RWPE2 (cell line): Measurements from ENCODE around the gene ANXA2R.
A peak's percentile ranks its signal among the peaks of the same experiment; 100 is the strongest.

ENCODE experiments used
- ATAC-seq: fragments of 200-7000 bp; cut with Tn5 transposase; 3 replicates; pipeline ENCODE4 v1.9.1; 2021; ENCODE audit warnings: low read depth
- DNase-seq: peaks from one replicate; pipeline ENCODE4 v3.0.0-alpha.2; 2020; ENCODE audit warnings: low spot score
- H3K27ac ChIP-seq: fragments of 450-650 bp; 2 replicates; pipeline ENCODE4 v1.5.1; 2017; ENCODE audit warnings: mild to moderate bottlenecking; ENCODE audit not compliant: poor library complexity, severe bottlenecking
- H3K27me3 ChIP-seq: fragments of 250-450 bp; sonication (Bioruptor Pico); 2 replicates; pipeline ENCODE4 v1.5.1; 2021; ENCODE audit warnings: mild to moderate bottlenecking, moderate library complexity; ENCODE audit not compliant: insufficient read depth, poor library complexity, severe bottlenecking
- H3K36me3 ChIP-seq: fragments of 250-450 bp; sonication (Bioruptor Pico); 2 replicates; pipeline ENCODE4 v1.5.1; 2020; ENCODE audit warnings: low read depth, mild to moderate bottlenecking, moderate library complexity
- H3K4me1 ChIP-seq: fragments of 250-450 bp; sonication (Bioruptor Pico); 2 replicates; pipeline ENCODE4 v1.5.1; 2021; ENCODE audit warnings: mild to moderate bottlenecking, moderate library complexity; ENCODE audit not compliant: insufficient read depth, poor library complexity, severe bottlenecking
- H3K4me3 ChIP-seq: fragments of 250-450 bp; sonication (Bioruptor Pico); 2 replicates; pipeline ENCODE4 v1.5.1; 2021; ENCODE audit warnings: mild to moderate bottlenecking, moderate library complexity; ENCODE audit not compliant: severe bottlenecking
- H3K9me3 ChIP-seq: fragments of 250-450 bp; sonication (Bioruptor Pico); 2 replicates; pipeline ENCODE4 v1.5.1; 2021; ENCODE audit warnings: mild to moderate bottlenecking, moderate library complexity; ENCODE audit not compliant: severe bottlenecking
- TF ChIP-seq, protein P1 (sequence below): fragments of 450-650 bp; IDR thresholded peaks from one replicate; pipeline ENCODE4 v1.5.1; 2017; ENCODE audit warnings: mild to moderate bottlenecking, moderate library complexity; ENCODE audit not compliant: poor library complexity, severe bottlenecking

The ANXA2R gene

DNA sequence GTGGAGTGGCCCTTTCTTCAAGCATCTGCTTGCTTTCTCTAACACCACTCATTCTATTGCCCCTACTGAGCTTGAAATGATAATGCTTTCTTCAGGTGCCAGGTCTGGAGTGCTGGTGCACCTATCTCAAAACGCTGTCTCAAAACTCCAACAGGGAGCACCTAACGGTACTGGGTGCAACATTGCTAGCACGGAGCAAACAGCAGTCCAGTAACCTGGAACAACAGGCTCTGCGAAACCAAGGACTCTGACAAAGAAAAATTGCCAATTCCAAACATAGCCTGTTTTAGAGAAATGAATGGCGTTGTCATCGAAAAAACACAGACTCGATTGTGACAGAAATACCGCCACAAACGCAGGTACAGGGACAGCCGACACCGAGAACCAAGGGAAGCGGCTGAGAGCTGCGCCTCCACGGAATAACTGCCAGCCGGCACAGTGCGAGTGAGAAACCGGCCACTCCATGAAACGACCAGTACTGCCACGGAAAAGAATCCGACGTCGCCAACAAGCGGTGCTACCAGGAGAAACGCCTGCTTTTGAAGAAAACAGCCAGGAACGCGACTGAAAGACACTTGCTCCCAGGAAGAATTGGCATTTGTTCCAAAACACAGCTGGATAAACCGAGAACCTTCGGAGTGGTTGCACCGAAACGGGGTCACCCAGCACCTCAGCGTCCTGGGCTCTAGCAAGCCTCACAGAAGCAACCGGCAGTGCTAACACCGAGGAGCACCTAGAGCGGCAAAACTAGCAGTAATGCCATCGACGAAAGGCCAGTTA lies 3.1 kb downstream of the ANXA2R start:
- TF ChIP-seq, protein P1, sequence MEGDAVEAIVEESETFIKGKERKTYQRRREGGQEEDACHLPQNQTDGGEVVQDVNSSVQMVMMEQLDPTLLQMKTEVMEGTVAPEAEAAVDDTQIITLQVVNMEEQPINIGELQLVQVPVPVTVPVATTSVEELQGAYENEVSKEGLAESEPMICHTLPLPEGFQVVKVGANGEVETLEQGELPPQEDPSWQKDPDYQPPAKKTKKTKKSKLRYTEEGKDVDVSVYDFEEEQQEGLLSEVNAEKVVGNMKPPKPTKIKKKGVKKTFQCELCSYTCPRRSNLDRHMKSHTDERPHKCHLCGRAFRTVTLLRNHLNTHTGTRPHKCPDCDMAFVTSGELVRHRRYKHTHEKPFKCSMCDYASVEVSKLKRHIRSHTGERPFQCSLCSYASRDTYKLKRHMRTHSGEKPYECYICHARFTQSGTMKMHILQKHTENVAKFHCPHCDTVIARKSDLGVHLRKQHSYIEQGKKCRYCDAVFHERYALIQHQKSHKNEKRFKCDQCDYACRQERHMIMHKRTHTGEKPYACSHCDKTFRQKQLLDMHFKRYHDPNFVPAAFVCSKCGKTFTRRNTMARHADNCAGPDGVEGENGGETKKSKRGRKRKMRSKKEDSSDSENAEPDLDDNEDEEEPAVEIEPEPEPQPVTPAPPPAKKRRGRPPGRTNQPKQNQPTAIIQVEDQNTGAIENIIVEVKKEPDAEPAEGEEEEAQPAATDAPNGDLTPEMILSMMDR = no peak
- no peaks in the 10 kb centered on the region for H3K9me3 ChIP-seq
- DNase-seq = no peak
- H3K27me3 ChIP-seq = no peaks in the 10 kb centered on the region
- no peak for ATAC-seq
- peaks cover 8% of the 10 kb centered on the region for H3K4me1 ChIP-seq
- H3K4me3 ChIP-seq = no peak overlapping the region
- no peak overlapping the region for H3K27ac ChIP-seq
- no peaks in the 10 kb centered on the region for H3K36me3 ChIP-seq

DNA sequence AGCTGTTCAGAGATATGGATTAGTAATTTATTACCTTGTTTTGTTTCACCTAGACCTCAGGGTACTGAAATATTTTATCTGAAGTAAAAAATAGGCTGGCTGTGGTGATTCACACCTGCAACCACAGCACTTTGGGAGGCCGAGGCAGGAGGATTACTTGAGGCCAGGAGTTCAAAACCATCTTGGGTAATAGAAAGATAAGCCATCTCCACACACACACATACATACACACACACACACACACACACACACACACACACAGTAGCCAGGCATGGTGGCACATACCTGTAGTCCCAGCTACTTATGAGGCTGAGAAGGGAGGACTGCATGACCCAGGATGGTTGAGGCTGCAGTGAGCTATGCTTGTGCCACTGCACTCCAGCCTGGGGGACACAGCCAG lies 3.7 kb downstream of the ANXA2R start:
- TF ChIP-seq, protein P1 = no peak
- no peaks in the 10 kb centered on the region for H3K36me3 ChIP-seq
- no peak overlapping the region for H3K4me3 ChIP-seq
- no peaks in the 10 kb centered on the region for H3K9me3 ChIP-seq
- DNase-seq (no peak), ATAC-seq (no peak)
- H3K4me1 ChIP-seq = peaks cover 8% of the 10 kb centered on the region
- no peak overlapping the region for H3K27ac ChIP-seq
- no peaks in the 10 kb centered on the region for H3K27me3 ChIP-seq

DNA sequence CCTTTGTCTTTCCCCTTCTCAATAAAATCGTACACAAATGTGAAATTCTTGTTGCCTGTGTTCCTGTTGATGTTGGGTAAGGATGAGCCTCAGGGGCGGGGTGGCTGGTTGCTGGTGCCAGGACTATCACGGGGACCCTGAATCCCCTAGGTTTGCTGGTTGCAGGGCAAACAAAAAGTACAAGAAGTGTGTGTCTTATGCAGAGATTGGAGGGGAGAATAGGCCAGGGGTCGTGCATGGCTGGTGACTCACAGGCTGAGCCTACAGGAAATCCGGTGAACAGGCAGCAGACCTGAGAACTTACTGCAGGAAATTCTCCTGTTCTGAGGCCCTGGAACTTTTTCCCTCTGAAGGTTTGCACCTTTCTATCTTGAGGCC lies 5.5 kb downstream of the ANXA2R start:
- no peaks in the 10 kb centered on the region for H3K36me3 ChIP-seq
- H3K9me3 ChIP-seq = no peaks in the 10 kb centered on the region
- TF ChIP-seq, protein P1 = no peak
- no peaks in the 10 kb centered on the region for H3K27me3 ChIP-seq
- H3K4me1 ChIP-seq = peaks cover 8% of the 10 kb centered on the region
- H3K4me3 ChIP-seq = no peak overlapping the region
- DNase-seq (no peak), ATAC-seq (peak; percentile 48; the same call in 2 of the 3 replicates)
- H3K27ac ChIP-seq = peak overlapping the region; percentile 21

DNA sequence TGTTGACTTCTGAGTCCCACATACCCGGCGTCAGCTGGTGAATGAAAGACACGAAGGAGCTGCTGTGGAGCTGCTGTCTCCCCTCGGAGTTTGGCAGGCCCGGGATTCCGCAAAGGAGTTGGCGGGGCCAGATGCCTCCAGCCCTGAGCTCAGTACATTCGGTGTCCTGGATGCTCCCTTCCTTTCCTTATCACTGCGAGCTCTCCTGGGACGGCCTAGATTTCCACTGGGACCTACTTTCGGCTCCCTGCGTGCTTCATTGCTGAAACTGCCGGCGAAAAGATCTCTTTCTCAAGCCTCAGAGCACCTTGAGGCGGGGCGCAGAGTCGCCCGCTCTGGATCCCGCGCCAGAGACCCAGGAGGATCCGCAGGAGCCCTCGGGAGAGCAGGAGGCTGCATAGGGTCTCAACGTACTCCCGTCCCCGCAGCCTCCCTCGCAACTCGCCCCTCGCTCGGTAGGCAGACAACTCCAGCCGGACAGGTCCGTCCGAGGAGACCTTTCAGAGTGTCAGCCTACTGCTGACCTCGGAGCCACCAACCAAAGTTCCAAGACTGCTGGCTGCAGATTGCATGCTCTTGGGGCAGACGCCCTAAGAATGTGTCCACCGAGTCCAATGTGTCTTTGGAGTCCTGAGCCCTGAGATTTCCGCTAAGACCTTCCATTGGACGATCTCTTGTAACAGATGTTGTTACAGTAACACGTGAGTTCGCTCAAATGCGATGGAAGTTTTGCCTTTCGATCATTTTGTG lies 6.1 kb downstream of the ANXA2R start:
- DNase-seq (no peak), ATAC-seq (no peak)
- TF ChIP-seq, protein P1 = no peak
- H3K36me3 ChIP-seq = no peaks in the 10 kb centered on the region
- no peak overlapping the region for H3K4me3 ChIP-seq
- no peaks in the 10 kb centered on the region for H3K9me3 ChIP-seq
- H3K4me1 ChIP-seq = peaks cover 8% of the 10 kb centered on the region
- peak overlapping the region; percentile 21 for H3K27ac ChIP-seq
- no peaks in the 10 kb centered on the region for H3K27me3 ChIP-seq
